ENCODE measurements around the gene GYS1.

- TF ChIP-seq POLR2A (IDR thresholded peaks at IDR 0.05) (no peak), POLR2AphosphoS5 (IDR thresholded peaks at IDR 0.05) (no peak)
- TF ChIP-seq, protein P1, sequence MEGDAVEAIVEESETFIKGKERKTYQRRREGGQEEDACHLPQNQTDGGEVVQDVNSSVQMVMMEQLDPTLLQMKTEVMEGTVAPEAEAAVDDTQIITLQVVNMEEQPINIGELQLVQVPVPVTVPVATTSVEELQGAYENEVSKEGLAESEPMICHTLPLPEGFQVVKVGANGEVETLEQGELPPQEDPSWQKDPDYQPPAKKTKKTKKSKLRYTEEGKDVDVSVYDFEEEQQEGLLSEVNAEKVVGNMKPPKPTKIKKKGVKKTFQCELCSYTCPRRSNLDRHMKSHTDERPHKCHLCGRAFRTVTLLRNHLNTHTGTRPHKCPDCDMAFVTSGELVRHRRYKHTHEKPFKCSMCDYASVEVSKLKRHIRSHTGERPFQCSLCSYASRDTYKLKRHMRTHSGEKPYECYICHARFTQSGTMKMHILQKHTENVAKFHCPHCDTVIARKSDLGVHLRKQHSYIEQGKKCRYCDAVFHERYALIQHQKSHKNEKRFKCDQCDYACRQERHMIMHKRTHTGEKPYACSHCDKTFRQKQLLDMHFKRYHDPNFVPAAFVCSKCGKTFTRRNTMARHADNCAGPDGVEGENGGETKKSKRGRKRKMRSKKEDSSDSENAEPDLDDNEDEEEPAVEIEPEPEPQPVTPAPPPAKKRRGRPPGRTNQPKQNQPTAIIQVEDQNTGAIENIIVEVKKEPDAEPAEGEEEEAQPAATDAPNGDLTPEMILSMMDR (IDR thresholded peaks at IDR 0.05) = no peak
Observed at GRCh38 chr19:48988286-48988685, 4.8 kb downstream of the GYS1 start.

Data from stomach (tissue), 4 donors.